Measurements from ENCODE around the gene ZNF641.

ZNF641 gene

GRCh38 chr12:48311313-48311712 lies 39.4 kb downstream of the ZNF641 start:
- peaks cover 4% of the 10 kb centered on the region for H3K9me3 Mint-ChIP-seq
- H3K36me3 Mint-ChIP-seq (ENCODE audit: low read depth): no peaks in the 10 kb centered on the region

GRCh38 chr12:48307269-48307668 lies 43.5 kb downstream of the ZNF641 start:
- Mint-ChIP-seq H3K27me3 (peaks cover 8% of the 10 kb centered on the region), H3K4me1 (ENCODE audit: low read depth) (peaks cover 4% of the 10 kb centered on the region), H3K36me3 (ENCODE audit: low read depth) (no peaks in the 10 kb centered on the region), H3K4me3 (no peak overlapping the region), H3K27ac (no peak overlapping the region), H3K9me3 (no peaks in the 10 kb centered on the region)
- intact Hi-C loops (cut with micrococcal nuclease): no loop called here

More at GRCh38 chr12:48311313-48311712, 39.4 kb downstream of the ZNF641 start:
- H3K27ac Mint-ChIP-seq: no peak overlapping the region
- H3K4me3 Mint-ChIP-seq: no peak overlapping the region
- H3K4me1 Mint-ChIP-seq (ENCODE audit: low read depth): no peaks in the 10 kb centered on the region
- intact Hi-C loops (cut with micrococcal nuclease): no loop called here
- H3K27me3 Mint-ChIP-seq: peaks cover 8% of the 10 kb centered on the region

- H3K4me1 Mint-ChIP-seq (ENCODE audit: low read depth): peaks cover 8% of the 10 kb centered on the region
- H3K36me3 Mint-ChIP-seq (ENCODE audit: low read depth): no peaks in the 10 kb centered on the region
- no peak overlapping the region for H3K27ac Mint-ChIP-seq
- intact Hi-C loops (cut with micrococcal nuclease): no loop called here
- peaks cover 5% of the 10 kb centered on the region for H3K27me3 Mint-ChIP-seq
- no peaks in the 10 kb centered on the region for H3K9me3 Mint-ChIP-seq
- H3K4me3 Mint-ChIP-seq: no peak overlapping the region
Measured at GRCh38 chr12:48305190-48305589, 45.5 kb downstream of the ZNF641 start.

GRCh38 chr12:48302161-48302911 lies 48.4 kb downstream of the ZNF641 start:
- H3K4me3 Mint-ChIP-seq: no peak overlapping the region
- no peak overlapping the region for H3K27ac Mint-ChIP-seq
- no peaks in the 10 kb centered on the region for H3K36me3 Mint-ChIP-seq (ENCODE audit: low read depth)
- peaks cover 2% of the 10 kb centered on the region for H3K27me3 Mint-ChIP-seq
- intact Hi-C loops (cut with micrococcal nuclease): no loop called here
- peaks cover 8% of the 10 kb centered on the region for H3K4me1 Mint-ChIP-seq (ENCODE audit: low read depth)
- H3K9me3 Mint-ChIP-seq: no peaks in the 10 kb centered on the region

GRCh38 chr12:48300774-48301173 lies 49.9 kb downstream of the ZNF641 start:
- intact Hi-C loops (cut with micrococcal nuclease): no loop called here
- H3K4me3 Mint-ChIP-seq: no peak overlapping the region
- no peaks in the 10 kb centered on the region for H3K36me3 Mint-ChIP-seq (ENCODE audit: low read depth)
- H3K4me1 Mint-ChIP-seq (ENCODE audit: low read depth): peaks cover 20% of the 10 kb centered on the region
- no peak overlapping the region for H3K27ac Mint-ChIP-seq
- H3K9me3 Mint-ChIP-seq: no peaks in the 10 kb centered on the region
- peaks cover 4% of the 10 kb centered on the region for H3K27me3 Mint-ChIP-seq

- H3K4me3 Mint-ChIP-seq: peak overlapping the region; percentile 87
- H3K9me3 Mint-ChIP-seq: no peaks in the 10 kb centered on the region
- H3K27me3 Mint-ChIP-seq: peaks cover 4% of the 10 kb centered on the region
- peak overlapping the region; percentile 82 for H3K27ac Mint-ChIP-seq
- intact Hi-C loops (cut with micrococcal nuclease): loop anchor here (5.0 kb wide), 1 partner anchor 56 kb away; the partner anchor contains the start of gene ZNF641
- peaks cover 25% of the 10 kb centered on the region for H3K4me1 Mint-ChIP-seq (ENCODE audit: low read depth)
- no peaks in the 10 kb centered on the region for H3K36me3 Mint-ChIP-seq (ENCODE audit: low read depth)
Measured at GRCh38 chr12:48296586-48297282, 54.0 kb downstream of the ZNF641 start.

- no peak overlapping the region for H3K27ac Mint-ChIP-seq
- intact Hi-C loops (cut with micrococcal nuclease): no loop called here
- peaks cover 26% of the 10 kb centered on the region for H3K4me1 Mint-ChIP-seq (ENCODE audit: low read depth)
- no peaks in the 10 kb centered on the region for H3K9me3 Mint-ChIP-seq
- H3K4me3 Mint-ChIP-seq: no peak overlapping the region
- no peaks in the 10 kb centered on the region for H3K36me3 Mint-ChIP-seq (ENCODE audit: low read depth)
- no peaks in the 10 kb centered on the region for H3K27me3 Mint-ChIP-seq
Measured at GRCh38 chr12:48292040-48292439, 58.7 kb downstream of the ZNF641 start.

GRCh38 chr12:48291511-48291910 lies 59.2 kb downstream of the ZNF641 start:
- intact Hi-C loops (cut with micrococcal nuclease): no loop called here

GRCh38 chr12:48288387-48289268 lies 62.1 kb downstream of the ZNF641 start:
- Mint-ChIP-seq H3K27ac (no peak overlapping the region), H3K4me3 (no peak overlapping the region), H3K36me3 (ENCODE audit: low read depth) (no peaks in the 10 kb centered on the region), H3K4me1 (ENCODE audit: low read depth) (peaks cover 36% of the 10 kb centered on the region), H3K27me3 (no peaks in the 10 kb centered on the region), H3K9me3 (no peaks in the 10 kb centered on the region)
- intact Hi-C loops (cut with micrococcal nuclease): no loop called here

More at GRCh38 chr12:48291511-48291910, 59.2 kb downstream of the ZNF641 start:
- Mint-ChIP-seq H3K27me3 (no peaks in the 10 kb centered on the region), H3K4me1 (ENCODE audit: low read depth) (peaks cover 26% of the 10 kb centered on the region), H3K27ac (no peak overlapping the region), H3K4me3 (no peak overlapping the region), H3K36me3 (ENCODE audit: low read depth) (no peaks in the 10 kb centered on the region), H3K9me3 (no peaks in the 10 kb centered on the region)

Data from dendritic cell treated with granulocyte-macrophage colony-stimulating factor and Interleukin-4, amounts not matched to agents 40 ng/mL and 50 ng/mL, for 4 days (primary cell).